OCI-LY7 (cell line): ENCODE measurements around the gene KRT16.

ENCODE experiments used
- CTCF ChIP-seq: fragments of 200-600 bp; sonication (generic); conservative IDR thresholded peaks from 2 replicates; pipeline ENCODE4 v1.5.1; 2014; ENCODE audit warnings: mild to moderate bottlenecking, antibody characterized with exemption, low read length, moderate library complexity, mixed read lengths
- EZH2phosphoT487 ChIP-seq: fragments of 200-600 bp; sonication (generic); IDR thresholded peaks from 2 replicates; pipeline ENCODE4 v1.6.1; 2018; ENCODE audit warnings: low read depth, borderline replicate concordance, mild to moderate bottlenecking, mixed run types, antibody characterized with exemption, low read length, moderate library complexity, mixed read lengths

- no peak for TF ChIP-seq CTCF
- no peak for TF ChIP-seq EZH2phosphoT487
These were observed 40.8 kb downstream of the KRT16 start, which contains the start of gene KRT9 for GRCh38 chr17:41571561-41572434.
